Mammary epithelial cell (primary cell): ENCODE results near the gene C17orf67.

Experiments
- CTCF ChIP-seq, 2 donors: IDR thresholded peaks in 1 of 2; conservative IDR thresholded peaks in 1 of 2; 2 replicates each; pipeline ENCODE4 v1.5.1; 2011 to 2012; ENCODE audit warnings: inconsistent platforms in 2 of 2, low read length in 2 of 2, mild to moderate bottlenecking in 2 of 2, control low read depth in 1 of 2, low read depth in 1 of 2; ENCODE audit not compliant: insufficient read depth in 1 of 2; ENCODE audit errors: extremely low read depth in 1 of 2
- EZH2 ChIP-seq: IDR thresholded peaks from 2 replicates; pipeline ENCODE4 v1.6.1; 2012; ENCODE audit warnings: low read length, inconsistent platforms, borderline replicate concordance

GRCh38 chr17:56861899-56862298 is 28.2 kb upstream of the C17orf67 start:
- no peak for TF ChIP-seq CTCF (conservative IDR thresholded peaks at IDR 0.05 in 1 of 2, IDR thresholded peaks at IDR 0.05 in 1 of 2; ENCODE audit: extremely low read depth in 1 of 2, insufficient read depth in 1 of 2, low read depth in 1 of 2, low read length in 2 of 2)
- TF ChIP-seq EZH2: no peak
